GM10248 (cell line): ENCODE data around the gene IFT22.
"Not testable (repeated sequence)": the region's sequence is repeated elsewhere in the genome, so short reads cannot be mapped to it uniquely, and the experiment has no call there.

Experiments
- CTCF ChIA-PET: fragments of 300-600 bp; sonication (Branson Sonifier 250); formaldehyde crosslinking; extraction: SDS; loops from one replicate; lab custom pipeline; 2021; ENCODE audit warnings: antibody characterized with exemption; lab: Yijun Ruan, JAX
- POLR2A ChIA-PET: fragments of 350-650 bp; sonication (Branson Sonifier 250); formaldehyde crosslinking; extraction: SDS; loops from one replicate; lab custom pipeline; 2020; ENCODE audit warnings: antibody characterized with exemption; lab: Yijun Ruan, JAX
- DNase-seq: peaks from one replicate; pipeline ENCODE4 v3.0.0; 2012; ENCODE audit errors: extremely low spot score
- CTCF ChIP-seq: IDR thresholded peaks from 2 replicates; pipeline ENCODE4 v1.5.1; 2012; ENCODE audit warnings: mild to moderate bottlenecking, low read depth; ENCODE audit errors: extremely low read depth, missing control alignments, control extremely low read depth

IFT22 gene

DNA sequence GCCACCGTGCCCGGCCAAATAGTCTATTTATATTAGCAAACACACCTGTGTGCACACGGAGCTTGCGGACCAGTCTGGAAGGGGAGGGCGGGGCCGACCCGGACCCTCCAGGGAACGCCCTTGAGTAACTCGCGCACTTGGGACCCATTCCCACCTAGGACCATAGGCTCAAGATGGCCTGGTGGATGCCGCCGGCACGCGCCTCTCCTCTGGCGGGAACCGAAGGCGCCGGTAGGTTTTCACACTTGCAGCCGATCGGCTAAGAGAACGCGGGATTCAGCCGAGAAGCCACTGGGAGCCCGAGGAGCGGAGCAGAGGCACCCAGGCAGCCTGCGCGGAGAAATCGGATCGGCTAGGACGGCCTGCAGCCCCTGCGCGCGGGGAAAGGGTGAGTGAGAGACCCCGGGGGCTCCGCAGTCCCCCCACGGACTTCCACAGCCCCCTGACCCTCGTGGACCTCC is 18.9 kb downstream of the IFT22 start:
- DNase-seq: no peak
- CTCF ChIA-PET: no interaction called here
- no peak for TF ChIP-seq CTCF
- POLR2A ChIA-PET: no interaction called here

- POLR2A ChIA-PET: no interaction called here
- CTCF ChIA-PET: interaction anchor here (1.4 to 2.3 kb wide), 2 partner anchors 9 to 10 kb away, joined by 4 to 10 read pairs; no protein-coding TSS in a partner anchor
- no peak for TF ChIP-seq CTCF
- no peak for DNase-seq
Measured at GRCh38 chr7:101300465-101301376, 20.9 kb downstream of the IFT22 start.

- CTCF ChIA-PET: interaction anchor here (2.3 kb wide), 1 partner anchor 8 kb away, joined by 10 read pairs; no protein-coding TSS in a partner anchor
- TF ChIP-seq CTCF: no peak
- POLR2A ChIA-PET: no interaction called here
- no peak for DNase-seq
Measured at GRCh38 chr7:101299511-101300464, 21.8 kb downstream of the IFT22 start.

- ChIA-PET POLR2A (no interaction called here), CTCF (interaction anchor here (0.6 to 6.2 kb wide), 3 partner anchors 13 to 826 kb away, joined by 3 to 33 read pairs (median 9); no protein-coding TSS in a partner anchor)
- no peak for DNase-seq
- TF ChIP-seq CTCF: no peak
Measured at GRCh38 chr7:101294832-101295121, 26.8 kb downstream of the IFT22 start.

GRCh38 chr7:101294039-101294831 is 27.4 kb downstream of the IFT22 start:
- no peak for TF ChIP-seq CTCF
- POLR2A ChIA-PET: no interaction called here
- CTCF ChIA-PET: interaction anchor here (1.1 to 6.2 kb wide), 4 partner anchors 12 to 154 kb away, joined by 3 to 33 read pairs (median 3); no protein-coding TSS in a partner anchor
- no peak for DNase-seq

- CTCF ChIA-PET: interaction anchor here (1.1 to 6.2 kb wide), 6 partner anchors 7 to 153 kb away, joined by 3 to 33 read pairs (median 3); no protein-coding TSS in a partner anchor
- DNase-seq, POLR2A ChIA-PET: not testable (repeated sequence)
Measured at GRCh38 chr7:101293069-101294021, 28.3 kb downstream of the IFT22 start.

- DNase-seq, POLR2A ChIA-PET: not testable (repeated sequence)
- CTCF ChIA-PET: interaction anchor here (1.2 to 6.2 kb wide), 4 partner anchors 8 to 152 kb away, joined by 3 to 33 read pairs (median 6); no protein-coding TSS in a partner anchor
Measured at GRCh38 chr7:101292566-101292965, 29.0 kb downstream of the IFT22 start.
